ENCODE results near the gene LRRFIP1. TPM values are rescaled to one million over a fixed set of nuclear protein-coding genes. Genes with fewer than 3 reads are reported as not detected.

The LRRFIP1 gene
- total RNA-seq, 2 donors from 2014 or later = 66.1 to 73.1 TPM

- TF ChIP-seq POLR2AphosphoS5 (IDR thresholded peaks at IDR 0.05) = no peak
- no peak for TF ChIP-seq POLR2A (IDR thresholded peaks at IDR 0.05)
- TF ChIP-seq, protein P1, sequence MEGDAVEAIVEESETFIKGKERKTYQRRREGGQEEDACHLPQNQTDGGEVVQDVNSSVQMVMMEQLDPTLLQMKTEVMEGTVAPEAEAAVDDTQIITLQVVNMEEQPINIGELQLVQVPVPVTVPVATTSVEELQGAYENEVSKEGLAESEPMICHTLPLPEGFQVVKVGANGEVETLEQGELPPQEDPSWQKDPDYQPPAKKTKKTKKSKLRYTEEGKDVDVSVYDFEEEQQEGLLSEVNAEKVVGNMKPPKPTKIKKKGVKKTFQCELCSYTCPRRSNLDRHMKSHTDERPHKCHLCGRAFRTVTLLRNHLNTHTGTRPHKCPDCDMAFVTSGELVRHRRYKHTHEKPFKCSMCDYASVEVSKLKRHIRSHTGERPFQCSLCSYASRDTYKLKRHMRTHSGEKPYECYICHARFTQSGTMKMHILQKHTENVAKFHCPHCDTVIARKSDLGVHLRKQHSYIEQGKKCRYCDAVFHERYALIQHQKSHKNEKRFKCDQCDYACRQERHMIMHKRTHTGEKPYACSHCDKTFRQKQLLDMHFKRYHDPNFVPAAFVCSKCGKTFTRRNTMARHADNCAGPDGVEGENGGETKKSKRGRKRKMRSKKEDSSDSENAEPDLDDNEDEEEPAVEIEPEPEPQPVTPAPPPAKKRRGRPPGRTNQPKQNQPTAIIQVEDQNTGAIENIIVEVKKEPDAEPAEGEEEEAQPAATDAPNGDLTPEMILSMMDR (IDR thresholded peaks at IDR 0.05) = no peak
- Histone ChIP-seq H3K4me1 (replicated peaks) (peaks cover 5% of the 10 kb centered on the region), H3K36me3 (no peaks in the 10 kb centered on the region), H3K9me3 (no peaks in the 10 kb centered on the region), H3K27ac (peak overlapping the region; percentile 66 to 76), H3K4me3 (no peak overlapping the region), H3K27me3 (replicated peaks; ENCODE audit: insufficient read depth) (no peaks in the 10 kb centered on the region)
- intact Hi-C loops (cut with DNase I) = no loop called here
- 83% methylated on average over 27 of the region's 27 CpGs for WGBS
- no peak for DNase-seq (ENCODE audit: low spot score)
Observed at GRCh38 chr2:237708491-237708890, 81.1 kb downstream of the LRRFIP1 start.

- Histone ChIP-seq H3K27ac (peak overlapping the region; percentile 66 to 76), H3K4me1 (replicated peaks) (peaks cover 5% of the 10 kb centered on the region), H3K36me3 (no peaks in the 10 kb centered on the region), H3K27me3 (replicated peaks; ENCODE audit: insufficient read depth) (no peaks in the 10 kb centered on the region), H3K9me3 (no peaks in the 10 kb centered on the region), H3K4me3 (no peak overlapping the region)
- TF ChIP-seq POLR2AphosphoS5 (IDR thresholded peaks at IDR 0.05) (no peak), POLR2A (IDR thresholded peaks at IDR 0.05) (no peak)
- TF ChIP-seq, protein P1 (IDR thresholded peaks at IDR 0.05) = no peak
- no peak for DNase-seq (ENCODE audit: low spot score)
- intact Hi-C loops (cut with DNase I) = no loop called here
- 66% methylated on average over 6 of the region's 6 CpGs for WGBS
Observed at GRCh38 chr2:237708961-237709360, 81.6 kb downstream of the LRRFIP1 start.

DNA sequence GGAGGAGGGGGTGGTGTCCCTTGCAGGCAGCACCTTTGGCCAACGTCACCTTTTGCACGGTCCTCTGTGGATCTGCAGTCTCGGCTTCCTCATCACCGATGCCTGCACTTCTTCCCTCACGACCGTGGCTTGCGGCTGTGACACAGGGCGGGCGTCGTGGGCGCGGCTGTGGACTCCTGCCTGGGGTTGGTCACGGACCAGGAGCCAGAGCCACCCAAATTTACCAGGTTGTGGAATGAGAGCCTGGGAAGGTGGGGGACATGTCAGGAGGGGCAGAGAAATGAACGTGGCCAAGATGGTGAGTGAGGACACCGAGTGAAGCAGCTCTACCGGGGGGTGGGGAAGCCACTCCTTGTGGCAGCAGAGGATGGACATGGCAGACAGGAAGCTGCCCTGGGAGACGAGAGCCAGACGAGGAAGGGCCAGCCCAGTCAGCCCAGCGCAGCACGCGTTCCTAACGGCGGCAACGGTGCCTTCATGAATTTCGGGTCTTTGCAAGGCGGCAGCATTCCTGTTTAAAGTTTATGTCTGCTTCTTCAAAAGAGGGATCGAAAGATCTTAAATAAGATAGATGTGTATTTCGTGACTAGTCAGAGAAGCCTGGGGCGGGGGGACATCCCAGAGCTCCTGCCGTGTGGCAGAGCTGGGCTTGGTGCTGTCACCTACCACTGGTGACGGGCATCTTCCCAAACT is 84.2 kb downstream of the LRRFIP1 start:
- H3K9me3 ChIP-seq = no peaks in the 10 kb centered on the region
- no peak overlapping the region for H3K27ac ChIP-seq
- H3K4me3 ChIP-seq = no peak overlapping the region
- intact Hi-C loops (cut with DNase I) = no loop called here
- 87% methylated on average over 31 of the region's 31 CpGs for WGBS
- peaks cover 10% of the 10 kb centered on the region for H3K4me1 ChIP-seq (replicated peaks)
- H3K36me3 ChIP-seq = no peaks in the 10 kb centered on the region
- no peak for DNase-seq (ENCODE audit: low spot score)
- no peaks in the 10 kb centered on the region for H3K27me3 ChIP-seq (replicated peaks; ENCODE audit: insufficient read depth)
- TF ChIP-seq POLR2AphosphoS5 (IDR thresholded peaks at IDR 0.05) (no peak), POLR2A (IDR thresholded peaks at IDR 0.05) (no peak)
- TF ChIP-seq, protein P1 (IDR thresholded peaks at IDR 0.05) = no peak

GRCh38 chr2:237712477-237713377 is 85.3 kb downstream of the LRRFIP1 start:
- no peak for DNase-seq (ENCODE audit: low spot score)
- H3K9me3 ChIP-seq = no peaks in the 10 kb centered on the region
- WGBS = 91% methylated on average over 26 of the region's 26 CpGs
- H3K27ac ChIP-seq = no peak overlapping the region
- H3K4me1 ChIP-seq (replicated peaks) = peaks cover 12% of the 10 kb centered on the region
- intact Hi-C loops (cut with DNase I) = no loop called here
- no peak overlapping the region for H3K4me3 ChIP-seq
- TF ChIP-seq POLR2AphosphoS5 (IDR thresholded peaks at IDR 0.05) = no peak
- TF ChIP-seq, protein P1 (IDR thresholded peaks at IDR 0.05) = no peak
- no peak for TF ChIP-seq POLR2A (IDR thresholded peaks at IDR 0.05)
- H3K36me3 ChIP-seq = no peaks in the 10 kb centered on the region
- no peaks in the 10 kb centered on the region for H3K27me3 ChIP-seq (replicated peaks; ENCODE audit: insufficient read depth)

Data from prostate gland (tissue), 2 donors.